Ovary (tissue), 9 donors: ENCODE measurements around the gene WDR91. TPM values are rescaled to one million over a fixed set of nuclear protein-coding genes. Genes with fewer than 3 reads are reported as not detected.
A peak's percentile ranks its signal among the peaks of the same experiment; 100 is the strongest.

Experiments
- DNase-seq, 5 donors: peaks; one replicate each; pipeline ENCODE4 v3.0.0-alpha.2; 2019 to 2020
- H3K27ac ChIP-seq, 2 donors: fragments of 200-600 bp; one replicate each; pipeline versions ENCODE4 v1.5.1 to v1.8.0; 2019 to 2022
- H3K27me3 ChIP-seq: fragments of 200-600 bp; one replicate; pipeline ENCODE4 v1.8.0; 2022
- H3K36me3 ChIP-seq: fragments of 200-600 bp; sonication (generic); one replicate; pipeline ENCODE4 v1.5.1; 2019
- H3K4me1 ChIP-seq: one replicate; pipeline ENCODE4 v1.8.1; 2013; ENCODE audit warnings: mild to moderate bottlenecking, moderate library complexity; ENCODE audit not compliant: insufficient read depth
- H3K4me3 ChIP-seq: fragments of 200-600 bp; sonication (generic); one replicate; pipeline ENCODE4 v1.5.1; 2017
- H3K9me3 ChIP-seq, 2 donors: fragments of 200-600 bp in 1 of 2; sonication (generic) in 1 of 2; one replicate each; pipeline versions ENCODE4 v1.5.1 to v1.8.1; 2013 to 2019; ENCODE audit warnings: mild to moderate bottlenecking in 1 of 2, moderate library complexity in 1 of 2
- EP300 ChIP-seq: sonication (generic); formaldehyde crosslinking; IDR thresholded peaks from one replicate; pipeline ENCODE4 v1.6.1; 2017; ENCODE audit warnings: antibody characterized with exemption
- POLR2A ChIP-seq: fragments of 450-650 bp; IDR thresholded peaks from one replicate; pipeline ENCODE4 v1.6.1; 2017; ENCODE audit warnings: antibody characterized with exemption, mild to moderate bottlenecking, moderate library complexity
- WGBS, 3 donors: extraction: QIAGEN DNeasy Blood & Tissue Kit in 1 of 3; methylation state at CpG; one replicate each; pipeline versions ENCODE4 v1.1.5 to v1.1.7; 2013 to 2017; 5-methylcytosine and 5-hydroxymethylcytosine counted together
- intact Hi-C, 4 donors: fragments of 100-400 bp; cut with DNase I; formaldehyde crosslinking; loops; one replicate each; pipeline versions ENCODE4 v1.11.0 to v1.15.1; 2022 to 2023
- polyA plus RNA-seq, 2 donors: library from polyadenylated mRNA; stranded (reverse); fragments of 200-250 nt in 1 of 2; fragments of 350-450 nt in 1 of 2; fragmentation: Illumina TruSeq in 1 of 2; extraction: RNeasy Lipid Tissue Mini Kit (QIAGEN cat#74804) in 1 of 2; gene quantifications; one replicate each; pipeline ENCODE4 v1.2.3, GENCODE V29; 2013 to 2014
- total RNA-seq, 7 donors: library from RNA; depleted of rRNA in 2 of 7; stranded (reverse); fragments of >200 nt in 2 of 7; fragmentation: NEBNext Ultra II Directional in 3 of 7; extraction: Animal tissue kit (Norgen Biotek cat#: 25700) in 3 of 7; gene quantifications; one replicate each; pipeline versions ENCODE4 v1.1.0 to v1.2.4, GENCODE V29; 2016 to 2023
- TF ChIP-seq, protein P1 (sequence below), 3 donors: fragments of 450-650 bp in 2 of 3; fragments of 200-600 bp in 1 of 3; IDR thresholded peaks; one replicate each; pipeline versions ENCODE4 v1.5.1 to v1.8.0; 2016 to 2022; ENCODE audit warnings: antibody characterized with exemption in 3 of 3, mild to moderate bottlenecking in 1 of 3
- donor health status: DM: no; HTN: no; CAD: no; lungs with moderate emphysema.
- donor health status: DM: no; HTN: no; CAD: no.
- donor health status: Bipolar disorder and iron deficiency.
- donor health status: DM: yes; HTN: yes; CAD: no.
- donor health status: DM: no; HTN: no; CAD: no.
- donor health status: DM: yes; HTN: yes; CAD: no.

The WDR91 gene
- total and polyA plus RNA-seq, 9 donors, result 12.6 to 56.3 (median 32.2) TPM

DNA sequence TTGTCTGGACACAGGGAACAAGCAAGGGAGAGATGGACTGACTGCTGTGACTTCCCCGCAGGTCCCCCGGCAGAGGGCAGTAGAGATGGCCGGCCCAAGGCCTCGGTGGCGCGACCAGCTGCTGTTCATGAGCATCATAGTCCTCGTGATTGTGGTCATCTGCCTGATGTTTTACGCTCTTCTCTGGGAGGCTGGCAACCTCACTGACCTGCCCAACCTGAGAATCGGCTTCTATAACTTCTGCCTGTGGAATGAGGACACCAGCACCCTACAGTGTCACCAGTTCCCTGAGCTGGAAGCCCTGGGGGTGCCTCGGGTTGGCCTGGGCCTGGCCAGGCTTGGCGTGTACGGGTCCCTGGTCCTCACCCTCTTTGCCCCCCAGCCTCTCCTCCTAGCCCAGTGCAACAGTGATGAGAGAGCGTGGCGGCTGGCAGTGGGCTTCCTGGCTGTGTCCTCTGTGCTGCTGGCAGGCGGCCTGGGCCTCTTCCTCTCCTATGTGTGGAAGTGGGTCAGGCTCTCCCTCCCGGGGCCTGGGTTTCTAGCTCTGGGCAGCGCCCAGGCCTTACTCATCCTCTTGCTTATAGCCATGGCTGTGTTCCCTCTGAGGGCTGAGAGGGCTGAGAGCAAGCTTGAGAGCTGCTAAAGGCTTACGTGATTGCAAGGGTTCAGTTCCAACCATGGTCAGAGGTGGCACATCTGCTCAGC lies 46.8 kb downstream of the WDR91 start:
- intact Hi-C loops, result loop anchor here (5.0 to 10.0 kb wide), 5 partner anchors 170 to 480 kb away; partner anchors contain the start of gene AGBL3 (in 1 of the 4)
- TF ChIP-seq POLR2A (no peak), EP300 (no peak)
- TF ChIP-seq, protein P1, sequence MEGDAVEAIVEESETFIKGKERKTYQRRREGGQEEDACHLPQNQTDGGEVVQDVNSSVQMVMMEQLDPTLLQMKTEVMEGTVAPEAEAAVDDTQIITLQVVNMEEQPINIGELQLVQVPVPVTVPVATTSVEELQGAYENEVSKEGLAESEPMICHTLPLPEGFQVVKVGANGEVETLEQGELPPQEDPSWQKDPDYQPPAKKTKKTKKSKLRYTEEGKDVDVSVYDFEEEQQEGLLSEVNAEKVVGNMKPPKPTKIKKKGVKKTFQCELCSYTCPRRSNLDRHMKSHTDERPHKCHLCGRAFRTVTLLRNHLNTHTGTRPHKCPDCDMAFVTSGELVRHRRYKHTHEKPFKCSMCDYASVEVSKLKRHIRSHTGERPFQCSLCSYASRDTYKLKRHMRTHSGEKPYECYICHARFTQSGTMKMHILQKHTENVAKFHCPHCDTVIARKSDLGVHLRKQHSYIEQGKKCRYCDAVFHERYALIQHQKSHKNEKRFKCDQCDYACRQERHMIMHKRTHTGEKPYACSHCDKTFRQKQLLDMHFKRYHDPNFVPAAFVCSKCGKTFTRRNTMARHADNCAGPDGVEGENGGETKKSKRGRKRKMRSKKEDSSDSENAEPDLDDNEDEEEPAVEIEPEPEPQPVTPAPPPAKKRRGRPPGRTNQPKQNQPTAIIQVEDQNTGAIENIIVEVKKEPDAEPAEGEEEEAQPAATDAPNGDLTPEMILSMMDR (IDR thresholded peaks at IDR 0.05), result no peak
- DNase-seq, result no peak
- no peaks in the 10 kb centered on the region for H3K9me3 ChIP-seq
- H3K27me3 ChIP-seq, result no peaks in the 10 kb centered on the region
- H3K4me1 ChIP-seq, result peaks cover 6% of the 10 kb centered on the region
- H3K4me3 ChIP-seq, result no peak overlapping the region
- WGBS, 3 donors, result 83 to 86% (median 85%) methylated on average over 18 of the region's 18 CpGs
- H3K36me3 ChIP-seq, result no peaks in the 10 kb centered on the region
- no peak overlapping the region for H3K27ac ChIP-seq

- Histone ChIP-seq H3K9me3 (no peaks in the 10 kb centered on the region), H3K36me3 (no peaks in the 10 kb centered on the region), H3K27ac (no peak overlapping the region), H3K27me3 (no peaks in the 10 kb centered on the region), H3K4me1 (peaks cover 6% of the 10 kb centered on the region), H3K4me3 (no peak overlapping the region)
- 92 to 96% (median 93%) methylated on average over 2 of the region's 2 CpGs for WGBS, 3 donors
- TF ChIP-seq, protein P1 (IDR thresholded peaks at IDR 0.05), result no peak
- TF ChIP-seq POLR2A (no peak), EP300 (no peak)
- no peak for DNase-seq
- intact Hi-C loops, result loop anchor here in 3 of 4 donors (10.0 kb wide), 4 partner anchors 168 to 478 kb away; partner anchors contain the start of gene AGBL3 (in 1 of the 3)
Observed at GRCh38 chr7:135162382-135163001, 48.8 kb downstream of the WDR91 start.

DNA sequence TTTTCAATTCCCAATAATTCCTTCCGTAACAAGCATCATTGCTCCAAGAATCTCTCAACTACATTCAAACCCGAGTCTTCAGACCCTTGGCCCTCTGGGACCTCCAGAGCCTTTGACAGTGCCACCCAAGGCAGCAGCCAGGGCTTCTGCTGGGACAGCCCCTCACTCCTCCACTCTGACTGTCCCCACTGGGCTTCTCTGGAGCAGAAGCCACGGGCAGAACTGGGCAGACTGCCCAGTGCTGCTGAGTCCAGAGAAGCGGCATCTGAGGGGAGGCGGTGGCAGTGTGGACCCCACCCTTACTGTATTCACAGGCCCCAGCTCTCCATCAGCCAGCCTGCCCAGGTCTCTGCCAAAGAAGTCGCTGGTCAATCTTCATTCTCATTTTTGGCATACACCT lies 49.7 kb downstream of the WDR91 start:
- no peak for DNase-seq
- Histone ChIP-seq H3K4me1 (peaks cover 6% of the 10 kb centered on the region), H3K36me3 (no peaks in the 10 kb centered on the region), H3K4me3 (no peak overlapping the region), H3K9me3 (no peaks in the 10 kb centered on the region), H3K27me3 (no peaks in the 10 kb centered on the region), H3K27ac (peak overlapping the region in 1 of 2 donors; percentile 9)
- intact Hi-C loops, result loop anchor here in 3 of 4 donors (10.0 kb wide), 4 partner anchors 167 to 477 kb away; partner anchors contain the start of gene AGBL3 (in 1 of the 3)
- TF ChIP-seq, protein P1 (IDR thresholded peaks at IDR 0.05), result no peak
- no peak for TF ChIP-seq EP300
- WGBS, 3 donors, result 89 to 90% (median 90%) methylated on average over 6 of the region's 6 CpGs

- 52 to 61% (median 52%) methylated on average over 9 of the region's 9 CpGs for WGBS, 3 donors
- Histone ChIP-seq H3K4me3 (no peak overlapping the region), H3K27ac (peak overlapping the region in 1 of 2 donors; percentile 0), H3K4me1 (peaks cover 6% of the 10 kb centered on the region), H3K9me3 (no peaks in the 10 kb centered on the region), H3K36me3 (no peaks in the 10 kb centered on the region), H3K27me3 (no peaks in the 10 kb centered on the region)
- intact Hi-C loops, result loop anchor here in 3 of 4 donors (10.0 kb wide), 4 partner anchors 166 to 476 kb away; partner anchors contain the start of gene AGBL3 (in 1 of the 3)
- no peak for TF ChIP-seq EP300
- TF ChIP-seq, protein P1 (IDR thresholded peaks at IDR 0.05), result no peak
- TF ChIP-seq POLR2A, result no peak
- DNase-seq, result no peak
Observed at GRCh38 chr7:135160858-135161653, 50.3 kb downstream of the WDR91 start.
